NCI-H1105 treated with DMSO at 0.1 percent for 48 hours (cell line): Measurements from ENCODE around the gene VRK3.
A peak's percentile ranks its signal among the peaks of the same experiment; 100 is the strongest.
"Not testable (repeated sequence)": the region's sequence is repeated elsewhere in the genome, so short reads cannot be mapped to it uniquely, and the experiment has no call there.

Experiments
- DNase-seq: peaks from one replicate; lab custom pipeline; 2025; lab: John Stamatoyannopoulos, UW

The VRK3 gene

GRCh38 chr19:49987159-49987698 lies 37.9 kb downstream of the VRK3 start:
- no peak for DNase-seq

- no peak for DNase-seq
These were observed 38.8 kb downstream of the VRK3 start for GRCh38 chr19:49986354-49986753.

- peak; percentile 17 for DNase-seq
These were observed 39.3 kb downstream of the VRK3 start for GRCh38 chr19:49985871-49986270.

GRCh38 chr19:49984491-49984890 lies 40.7 kb downstream of the VRK3 start:
- no peak for DNase-seq

GRCh38 chr19:49983645-49984229 lies 41.4 kb downstream of the VRK3 start:
- DNase-seq, result peak; percentile 51

- no peak for DNase-seq
These were observed 43.3 kb downstream of the VRK3 start for GRCh38 chr19:49981603-49982593.

GRCh38 chr19:49978324-49978723 lies 46.8 kb downstream of the VRK3 start:
- no peak for DNase-seq

GRCh38 chr19:49977881-49978280 lies 47.3 kb downstream of the VRK3 start:
- DNase-seq, result no peak

GRCh38 chr19:49977076-49977475 lies 48.1 kb downstream of the VRK3 start:
- no peak for DNase-seq

- DNase-seq, result no peak
These were observed 48.7 kb downstream of the VRK3 start for GRCh38 chr19:49976496-49976895.

- no peak for DNase-seq
These were observed 50.1 kb downstream of the VRK3 start for GRCh38 chr19:49975051-49975450.

- no peak for DNase-seq
These were observed 51.2 kb downstream of the VRK3 start for GRCh38 chr19:49973987-49974386.

GRCh38 chr19:49972841-49973240 lies 52.3 kb downstream of the VRK3 start:
- no peak for DNase-seq

GRCh38 chr19:49971991-49972411 lies 53.2 kb downstream of the VRK3 start:
- DNase-seq, result no peak

- DNase-seq, result not testable (repeated sequence)
These were observed 55.8 kb downstream of the VRK3 start for GRCh38 chr19:49969355-49969754.

- no peak for DNase-seq
These were observed 56.8 kb downstream of the VRK3 start for GRCh38 chr19:49968279-49968922.

GRCh38 chr19:49960980-49961379 lies 64.2 kb downstream of the VRK3 start, which contains the start of gene SIGLEC11:
SIGLEC11 (minus strand) TSS chr19:49961172; CDS start chr19:49961081, 91 bp downstream.
- not testable (repeated sequence) for DNase-seq

- not testable (repeated sequence) for DNase-seq
These were observed 65.3 kb downstream of the VRK3 start for GRCh38 chr19:49959892-49960291.

GRCh38 chr19:49958596-49958995 lies 66.6 kb downstream of the VRK3 start:
- not testable (repeated sequence) for DNase-seq

GRCh38 chr19:49958144-49958543 lies 67.0 kb downstream of the VRK3 start:
- DNase-seq, result not testable (repeated sequence)

GRCh38 chr19:49957262-49957915 lies 67.8 kb downstream of the VRK3 start:
- no peak for DNase-seq

GRCh38 chr19:49956115-49956495 lies 69.1 kb downstream of the VRK3 start:
- DNase-seq, result no peak
